Stomach smooth muscle (tissue), 2 donors: ENCODE data around the gene ACKR2.
A peak's percentile ranks its signal among the peaks of the same experiment; 100 is the strongest.

ENCODE experiments used
- H3K27ac ChIP-seq: one replicate; pipeline ENCODE4 v1.7.0; 2013; ENCODE audit warnings: mild to moderate bottlenecking, low read length, inconsistent platforms
- H3K27me3 ChIP-seq, 2 donors: one replicate each; pipeline ENCODE4 v1.7.0; 2013; ENCODE audit warnings: low read length in 2 of 2; ENCODE audit not compliant: insufficient read depth in 2 of 2, control insufficient read depth in 1 of 2
- H3K36me3 ChIP-seq, 2 donors: one replicate each; pipeline ENCODE4 v1.7.0; 2013; ENCODE audit warnings: low read length in 2 of 2; ENCODE audit not compliant: control insufficient read depth in 2 of 2, insufficient read depth in 2 of 2
- H3K4me1 ChIP-seq: one replicate; pipeline ENCODE4 v1.7.0; 2013; ENCODE audit warnings: low read length; ENCODE audit not compliant: control insufficient read depth, insufficient read depth
- H3K4me3 ChIP-seq, 2 donors: one replicate each; pipeline ENCODE4 v1.7.0; 2013; ENCODE audit warnings: low read length in 2 of 2
- H3K9ac ChIP-seq, 2 donors: one replicate each; pipeline ENCODE4 v1.7.0; 2013; ENCODE audit warnings: low read length in 2 of 2, mild to moderate bottlenecking in 1 of 2
- H3K9me3 ChIP-seq, 2 donors: one replicate each; pipeline ENCODE4 v1.7.0; 2013; ENCODE audit warnings: low read length in 2 of 2; ENCODE audit not compliant: control insufficient read depth in 2 of 2
- donor health status: healthy.
- donor health status: Pancreatic carcinoma.

Gene ACKR2, protein sequence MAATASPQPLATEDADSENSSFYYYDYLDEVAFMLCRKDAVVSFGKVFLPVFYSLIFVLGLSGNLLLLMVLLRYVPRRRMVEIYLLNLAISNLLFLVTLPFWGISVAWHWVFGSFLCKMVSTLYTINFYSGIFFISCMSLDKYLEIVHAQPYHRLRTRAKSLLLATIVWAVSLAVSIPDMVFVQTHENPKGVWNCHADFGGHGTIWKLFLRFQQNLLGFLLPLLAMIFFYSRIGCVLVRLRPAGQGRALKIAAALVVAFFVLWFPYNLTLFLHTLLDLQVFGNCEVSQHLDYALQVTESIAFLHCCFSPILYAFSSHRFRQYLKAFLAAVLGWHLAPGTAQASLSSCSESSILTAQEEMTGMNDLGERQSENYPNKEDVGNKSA

GRCh38 chr3:42809202-42809601 is at the start of gene ACKR2:
Gene ACKR2 (plus strand): TSS chr3:42809445. CDS start chr3:42864503, 55,058 bp downstream.
- H3K9ac ChIP-seq = no peak within 1 kb of the TSS
- H3K27me3 ChIP-seq = no peaks in the 10 kb centered on the region
- no peaks in the 10 kb centered on the region for H3K36me3 ChIP-seq
- no peak within 1 kb of the TSS for H3K27ac ChIP-seq
- H3K9me3 ChIP-seq = no peaks in the 10 kb centered on the region
- no peaks in the 10 kb centered on the region for H3K4me1 ChIP-seq
- no peak within 1 kb of the TSS for H3K4me3 ChIP-seq

DNA sequence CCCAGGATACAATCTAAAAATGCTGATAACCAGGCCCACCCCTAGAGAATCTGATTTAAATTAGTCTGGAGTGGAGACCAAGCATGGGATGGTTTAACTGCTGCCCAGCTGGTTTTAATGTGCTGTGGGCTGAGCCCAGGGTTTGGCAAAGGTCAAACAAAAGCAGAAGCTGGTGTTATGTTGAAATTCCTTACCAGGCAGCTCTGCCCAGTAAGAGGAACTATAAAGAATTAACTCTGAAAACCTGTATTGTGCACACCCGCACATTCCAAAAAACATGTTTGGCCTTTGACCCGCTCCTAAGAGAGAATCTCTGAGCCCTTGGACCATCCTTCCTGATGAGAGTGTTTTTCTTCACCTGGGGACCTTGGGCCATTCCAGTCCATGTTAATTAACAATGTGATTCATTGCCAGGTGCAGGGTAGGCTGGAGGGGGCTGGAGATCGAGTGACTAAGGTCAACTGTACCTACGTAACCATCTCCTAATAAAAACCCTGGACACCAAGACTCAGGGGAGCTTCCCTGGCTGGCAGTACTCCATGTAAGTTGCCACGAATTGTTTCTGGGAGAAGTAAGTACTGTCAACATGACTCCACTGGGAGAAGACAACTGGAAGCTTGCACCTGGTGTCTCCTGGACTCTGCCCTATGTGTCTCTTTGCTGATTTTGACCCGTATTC is 47.1 kb upstream of the ACKR2 start:
- H3K9me3 ChIP-seq = no peaks in the 10 kb centered on the region
- no peak overlapping the region for H3K9ac ChIP-seq
- peak overlapping the region; percentile 18 for H3K27ac ChIP-seq
- H3K27me3 ChIP-seq = no peaks in the 10 kb centered on the region
- H3K4me3 ChIP-seq = no peak overlapping the region
- no peaks in the 10 kb centered on the region for H3K36me3 ChIP-seq
- peaks cover 4% of the 10 kb centered on the region for H3K4me1 ChIP-seq

GRCh38 chr3:42763021-42763420 is 46.2 kb upstream of the ACKR2 start:
- peak overlapping the region; percentile 18 for H3K27ac ChIP-seq
- no peak overlapping the region for H3K4me3 ChIP-seq
- no peaks in the 10 kb centered on the region for H3K27me3 ChIP-seq
- peaks cover 4% of the 10 kb centered on the region for H3K4me1 ChIP-seq
- H3K36me3 ChIP-seq = no peaks in the 10 kb centered on the region
- no peaks in the 10 kb centered on the region for H3K9me3 ChIP-seq
- H3K9ac ChIP-seq = no peak overlapping the region

DNA sequence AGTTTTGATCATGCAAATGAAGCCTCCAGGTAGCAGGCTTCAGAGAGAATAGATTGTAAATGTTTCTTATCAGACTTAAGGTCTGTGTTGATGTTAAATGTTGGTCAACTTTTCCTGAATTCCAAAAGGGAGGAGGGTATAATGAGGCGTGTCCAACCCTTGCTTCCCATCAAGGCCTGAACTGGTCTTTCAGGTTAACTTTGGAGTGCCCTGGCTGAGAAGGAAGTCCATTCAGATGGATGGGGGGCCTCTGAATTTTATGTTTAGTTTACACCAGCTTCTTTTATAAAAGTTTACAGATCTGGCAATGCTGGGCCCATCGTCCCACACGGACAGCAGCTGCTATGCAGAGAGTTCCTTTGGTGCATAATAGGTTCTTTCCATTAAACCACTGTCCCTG is 45.1 kb upstream of the ACKR2 start:
- H3K27ac ChIP-seq = no peak overlapping the region
- no peak overlapping the region for H3K9ac ChIP-seq

GRCh38 chr3:42764561-42765295 is 44.5 kb upstream of the ACKR2 start:
- Histone ChIP-seq H3K27ac (no peak overlapping the region), H3K9me3 (no peaks in the 10 kb centered on the region), H3K36me3 (no peaks in the 10 kb centered on the region), H3K9ac (no peak overlapping the region), H3K4me3 (no peak overlapping the region), H3K27me3 (no peaks in the 10 kb centered on the region), H3K4me1 (peaks cover 4% of the 10 kb centered on the region)

More for the DNA sequence above, 45.1 kb upstream of the ACKR2 start:
- no peaks in the 10 kb centered on the region for H3K9me3 ChIP-seq
- H3K4me1 ChIP-seq = peaks cover 4% of the 10 kb centered on the region
- H3K4me3 ChIP-seq = no peak overlapping the region
- H3K36me3 ChIP-seq = no peaks in the 10 kb centered on the region
- H3K27me3 ChIP-seq = no peaks in the 10 kb centered on the region

- no peaks in the 10 kb centered on the region for H3K36me3 ChIP-seq
- no peak overlapping the region for H3K27ac ChIP-seq
- H3K4me1 ChIP-seq = peaks cover 7% of the 10 kb centered on the region
- H3K9me3 ChIP-seq = no peaks in the 10 kb centered on the region
- no peak overlapping the region for H3K4me3 ChIP-seq
- H3K27me3 ChIP-seq = no peaks in the 10 kb centered on the region
- H3K9ac ChIP-seq = no peak overlapping the region
These were observed 39.6 kb upstream of the ACKR2 start for GRCh38 chr3:42769477-42770131.

- no peaks in the 10 kb centered on the region for H3K27me3 ChIP-seq
- no peak overlapping the region for H3K27ac ChIP-seq
- H3K9me3 ChIP-seq = no peaks in the 10 kb centered on the region
- H3K36me3 ChIP-seq = no peaks in the 10 kb centered on the region
- H3K9ac ChIP-seq = no peak overlapping the region
- H3K4me1 ChIP-seq = peaks cover 7% of the 10 kb centered on the region
- no peak overlapping the region for H3K4me3 ChIP-seq
These were observed 38.0 kb upstream of the ACKR2 start for GRCh38 chr3:42771271-42771670.

DNA sequence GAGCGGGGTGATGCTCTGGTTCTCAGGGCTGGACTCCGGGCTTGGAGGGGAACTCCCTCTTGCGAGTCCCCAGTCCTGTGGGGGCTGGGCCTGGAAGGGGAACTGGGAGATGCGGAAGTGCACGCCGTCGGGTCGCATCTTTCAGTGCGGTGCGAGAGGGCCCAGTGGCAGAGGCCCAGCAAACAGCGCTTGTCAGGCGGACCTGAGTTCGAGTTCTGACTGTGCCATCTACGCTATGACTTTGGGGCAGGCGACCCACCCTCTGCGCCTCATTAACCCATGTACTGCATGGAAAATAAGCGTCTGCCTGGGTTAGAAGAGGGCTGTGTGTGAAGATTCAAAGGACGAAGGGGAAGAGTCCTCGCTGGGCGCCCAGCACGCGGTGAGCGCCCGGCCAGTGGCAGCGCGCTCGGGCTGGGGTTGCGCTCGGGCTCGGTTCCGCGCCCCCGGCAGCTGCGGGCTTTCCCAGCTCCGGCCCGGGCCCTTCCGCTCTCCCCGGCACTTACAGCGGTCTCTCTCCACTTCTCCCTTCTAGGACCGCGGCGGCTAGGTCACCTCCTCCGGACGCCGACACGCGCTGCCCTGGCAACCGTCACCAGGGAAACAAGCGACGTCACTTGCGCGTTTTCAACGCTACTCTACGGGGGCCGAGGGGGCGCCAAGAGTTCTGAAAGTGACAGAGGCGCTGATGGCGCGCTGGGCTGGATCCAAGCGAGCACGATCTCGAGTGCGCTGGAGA is 36.4 kb upstream of the ACKR2 start, which contains the start of gene CCDC13:
Gene CCDC13, minus strand, starts transcription at position 584 of the 739 bp plus-strand sequence. CDS start 14,908 bp downstream, outside the sequence.
- Histone ChIP-seq H3K4me3 (peak within 1 kb of the TSS; percentile 77 to 86), H3K27me3 (no peaks in the 10 kb centered on the region), H3K4me1 (peaks cover 11% of the 10 kb centered on the region), H3K27ac (peak within 1 kb of the TSS; percentile 55), H3K9me3 (no peaks in the 10 kb centered on the region), H3K9ac (peak within 1 kb of the TSS; percentile 84), H3K36me3 (no peaks in the 10 kb centered on the region)

DNA sequence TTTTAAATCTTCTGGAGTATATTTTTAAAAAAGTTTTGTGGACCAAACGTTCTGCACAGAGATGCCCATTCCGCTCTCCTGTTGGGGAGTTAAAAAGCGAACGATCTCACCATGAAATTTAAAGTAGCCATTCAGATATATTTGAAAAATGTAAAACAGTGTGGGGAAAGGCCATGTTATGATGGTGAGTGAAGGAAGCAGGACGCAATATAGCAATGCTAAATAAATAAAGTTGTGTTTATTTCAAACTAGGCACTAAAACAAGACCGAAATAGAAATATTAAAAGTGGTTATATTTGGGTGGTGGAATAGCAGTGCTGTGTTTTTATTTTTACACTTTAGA is 35.9 kb upstream of the ACKR2 start:
- Histone ChIP-seq H3K27me3 (no peaks in the 10 kb centered on the region), H3K4me3 (peak overlapping the region; percentile 77 to 86), H3K4me1 (peaks cover 17% of the 10 kb centered on the region), H3K9ac (peak overlapping the region; percentile 84), H3K36me3 (no peaks in the 10 kb centered on the region), H3K9me3 (no peaks in the 10 kb centered on the region), H3K27ac (peak overlapping the region; percentile 55)

DNA sequence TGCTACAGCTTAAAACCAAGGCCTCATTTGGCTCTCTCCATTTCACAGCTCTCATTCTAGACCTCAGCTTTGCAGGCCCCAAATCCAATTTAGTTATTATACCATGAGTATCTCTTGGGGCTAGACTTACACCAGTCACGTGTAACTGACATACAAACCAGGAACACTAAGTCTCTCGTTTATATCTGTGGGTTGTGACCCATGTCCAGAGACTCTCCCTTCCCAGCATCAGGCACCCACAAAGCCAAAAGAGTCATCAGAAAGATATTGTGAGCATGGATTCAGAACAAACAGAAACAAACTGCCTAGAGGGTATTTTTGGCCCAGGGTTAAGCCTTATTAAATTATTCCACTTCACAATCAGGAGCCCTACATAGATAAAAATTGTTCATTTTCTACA is 30.6 kb upstream of the ACKR2 start:
- Histone ChIP-seq H3K4me3 (no peak overlapping the region), H3K36me3 (peaks cover 3 to 4% of the 10 kb centered on the region in 2 donors), H3K27ac (peak overlapping the region; percentile 71), H3K9me3 (no peaks in the 10 kb centered on the region), H3K9ac (peak overlapping the region in 1 of 2 donors; percentile 29), H3K27me3 (no peaks in the 10 kb centered on the region), H3K4me1 (peaks cover 29% of the 10 kb centered on the region)
